Umbilical cord (tissue), 2 donors: ENCODE measurements around the gene TUBA8. TPM values are rescaled to one million over a fixed set of nuclear protein-coding genes. Genes with fewer than 3 reads are reported as not detected.
"Not testable (repeated sequence)": the region's sequence is repeated elsewhere in the genome, so short reads cannot be mapped to it uniquely, and the experiment has no call there.

ENCODE experiments used
- DNase-seq: peaks from one replicate; pipeline ENCODE4 v3.0.0-alpha.2; 2015; ENCODE audit warnings: low spot score
- total RNA-seq: library from RNA; depleted of rRNA; stranded (reverse); fragments of >200 nt; gene quantifications from one replicate; pipeline ENCODE4 v1.2.3, GENCODE V29; 2014; ENCODE audit warnings: low replicate concordance; ENCODE audit not compliant: insufficient read depth

TUBA8 gene
- total RNA-seq, 1 donor from 2014 or later, result 4.8 TPM

DNA sequence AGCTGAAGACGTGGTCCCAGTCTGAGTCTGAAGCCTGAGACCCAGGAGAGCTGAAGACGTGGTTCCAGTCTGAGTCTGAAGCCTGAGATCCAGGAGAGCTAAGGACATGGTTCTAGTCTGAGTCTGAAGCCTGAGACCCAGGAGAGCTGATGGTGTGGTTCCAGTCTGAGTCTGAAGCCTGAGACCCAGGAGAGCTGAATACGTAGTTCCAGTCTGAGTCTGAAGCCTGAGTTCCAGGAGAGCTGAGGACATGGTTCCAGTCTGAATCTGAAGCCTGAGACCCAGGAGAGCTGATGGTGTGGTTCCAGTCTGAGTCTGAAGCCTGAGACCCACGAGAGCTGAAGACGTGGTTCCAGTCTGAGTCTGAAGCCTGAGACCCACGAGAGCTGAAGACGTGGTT, 4.6 kb upstream of the TUBA8 start:
- DNase-seq, result not testable (repeated sequence)

DNA sequence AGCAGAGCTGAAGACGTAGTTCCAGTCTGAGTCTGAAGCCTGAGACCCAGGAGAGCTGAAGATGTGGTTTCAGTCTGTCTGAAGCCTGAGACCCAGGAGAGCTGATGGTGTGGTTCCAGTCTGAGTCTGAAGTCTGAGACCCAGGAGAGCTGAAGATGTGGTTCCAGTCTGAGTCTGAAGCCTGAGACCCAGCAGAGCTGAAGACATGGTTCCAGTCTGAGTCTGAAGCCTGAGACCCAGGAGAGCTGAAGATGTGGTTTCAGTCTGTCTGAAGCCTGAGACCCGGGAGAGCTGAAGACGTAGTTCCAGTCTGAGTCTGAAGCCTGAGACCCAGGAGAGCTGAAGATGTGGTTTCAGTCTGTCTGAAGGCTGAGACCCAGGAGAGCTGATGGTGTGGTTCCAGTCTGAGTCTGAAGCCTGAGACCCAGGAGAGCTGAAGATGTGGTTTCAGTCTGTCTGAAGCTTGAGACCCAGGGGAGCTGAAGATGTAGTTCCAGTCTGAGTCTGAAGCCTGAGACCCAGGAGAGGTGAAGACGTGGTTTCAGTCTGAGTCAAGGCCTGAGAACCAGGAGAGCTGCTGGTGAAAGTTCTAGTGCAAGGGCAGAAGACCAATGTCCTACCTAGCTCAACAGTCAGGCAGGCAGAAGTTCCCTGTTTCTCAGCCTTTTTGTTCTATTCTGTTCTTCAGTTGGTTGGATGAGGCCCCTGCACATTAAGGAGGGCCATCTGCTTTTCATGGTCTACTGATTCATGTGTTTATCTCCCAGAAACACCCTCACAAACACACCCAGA, 3.9 kb upstream of the TUBA8 start:
- DNase-seq, result not testable (repeated sequence)

DNA sequence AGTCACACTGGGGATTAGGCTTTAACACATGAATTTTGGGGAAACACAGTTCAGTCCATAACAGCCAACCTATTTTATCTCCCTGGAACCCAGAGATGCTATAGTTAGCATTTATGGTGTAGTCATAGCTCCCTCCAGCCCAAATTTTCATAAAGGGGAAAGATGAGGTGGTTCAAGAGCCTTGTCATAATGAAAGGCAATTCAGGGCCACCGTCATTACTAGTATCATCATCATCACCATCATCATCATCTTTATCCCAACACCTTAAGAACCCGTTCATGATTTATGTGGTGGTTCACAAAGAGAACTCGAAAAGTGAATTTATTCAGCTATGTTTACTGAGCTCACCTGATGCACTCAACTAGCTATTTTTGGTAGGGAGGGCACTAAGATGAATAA, 2.4 kb upstream of the TUBA8 start:
- no peak for DNase-seq

DNA sequence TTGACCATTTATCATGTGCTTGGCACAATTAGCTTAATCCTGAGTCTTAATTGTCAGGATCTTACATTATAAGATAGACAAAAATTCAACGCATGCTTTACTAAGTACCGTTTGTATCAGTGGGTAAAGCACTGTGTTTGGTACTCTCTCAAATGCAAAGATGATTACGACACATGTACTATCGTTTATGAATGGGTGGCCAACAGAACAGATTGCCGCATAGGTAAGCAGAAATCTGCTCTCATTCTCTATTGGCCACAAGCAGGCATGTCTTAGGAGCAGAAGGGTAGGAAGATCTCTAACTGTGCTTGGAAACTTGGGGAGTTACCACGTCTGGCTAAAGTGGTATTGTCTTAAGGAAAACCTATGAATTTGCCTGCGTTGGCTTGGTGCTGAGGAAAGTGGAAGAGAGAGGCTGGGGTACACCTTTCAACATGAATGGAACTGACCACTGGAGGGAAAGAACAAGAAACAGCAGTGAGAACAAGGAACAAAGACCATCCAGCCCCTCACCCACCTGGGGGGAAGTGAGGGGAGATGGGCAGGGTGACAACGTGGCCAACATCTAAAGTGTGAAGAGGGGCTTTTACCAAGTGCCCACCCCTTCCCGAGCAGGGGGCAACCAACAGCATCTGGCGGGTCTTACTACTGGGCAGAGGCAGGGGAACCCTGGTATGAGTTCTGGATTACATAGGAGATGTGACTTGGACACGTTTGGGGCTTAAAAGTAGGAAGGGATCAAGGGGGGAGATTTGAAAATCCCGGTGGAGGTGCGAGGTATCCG, 1.0 kb upstream of the TUBA8 start:
- DNase-seq, result no peak

DNA sequence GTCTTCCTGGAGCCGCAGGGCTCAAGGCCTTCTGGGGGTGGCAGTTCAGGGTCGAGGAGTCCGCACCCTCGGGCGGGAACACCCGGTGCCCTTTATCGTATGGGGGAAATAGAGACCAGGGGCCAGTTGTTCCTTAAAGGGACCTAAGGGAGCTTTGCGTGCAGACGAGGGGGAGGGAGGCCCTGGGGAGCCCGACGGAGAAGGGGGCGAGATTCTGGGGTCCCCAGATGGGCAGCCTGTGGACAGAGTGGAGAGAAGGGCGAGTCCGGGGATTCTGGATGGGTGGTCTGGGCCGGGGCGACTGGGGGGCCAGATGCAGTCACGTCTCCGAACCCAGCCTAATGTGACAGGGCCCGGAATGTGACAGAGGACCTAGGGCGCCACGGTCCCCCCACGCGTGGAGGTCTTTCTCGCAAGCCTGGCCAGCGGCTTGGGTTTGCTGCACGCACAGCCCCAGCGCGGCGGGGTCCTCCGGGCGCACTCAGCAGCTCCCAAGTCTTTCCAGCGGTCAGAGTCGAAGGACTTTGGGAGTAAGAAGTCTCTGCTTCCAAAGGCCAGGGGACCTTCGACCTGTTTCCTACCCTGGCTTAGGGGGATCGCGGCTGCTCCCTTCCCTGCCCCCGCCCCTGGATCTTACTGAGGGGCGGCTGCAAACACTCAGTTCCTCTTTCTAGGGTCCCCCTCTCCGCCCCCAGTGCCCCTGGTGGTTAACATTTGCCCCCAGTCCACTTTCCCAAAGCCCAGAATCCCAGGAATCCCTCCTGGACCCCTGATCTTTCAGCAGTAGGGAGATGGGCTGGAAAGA, 547 bp downstream of the TUBA8 start:
- DNase-seq, result no peak

DNA sequence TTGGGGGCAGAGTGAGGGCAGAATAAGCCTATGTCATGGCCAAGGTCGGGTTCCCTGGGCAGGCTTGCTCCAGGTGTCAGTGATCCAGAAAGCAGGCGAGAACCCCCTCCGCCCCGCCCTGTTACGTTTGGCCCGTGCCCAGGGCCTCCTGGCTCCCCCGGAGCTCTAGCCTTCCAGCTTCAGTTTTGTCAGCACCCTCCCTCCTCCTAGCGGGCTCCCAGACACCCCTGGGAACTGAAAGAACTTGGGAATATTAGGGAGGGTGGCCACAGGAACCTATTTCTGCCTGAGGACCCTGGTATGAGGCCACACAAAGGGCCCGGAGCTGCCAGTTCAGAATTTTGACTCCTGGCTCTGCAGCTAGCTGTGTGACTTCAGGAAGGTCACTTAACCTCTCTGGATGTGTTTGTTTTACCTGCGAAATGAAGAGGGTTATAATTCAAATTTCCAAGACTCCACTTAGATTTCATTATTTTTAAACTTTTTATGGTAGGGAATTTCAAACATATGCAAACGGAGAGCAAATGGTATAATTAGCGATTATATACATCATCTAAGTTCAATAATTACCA, 1.2 kb downstream of the TUBA8 start:
- DNase-seq, result no peak

DNA sequence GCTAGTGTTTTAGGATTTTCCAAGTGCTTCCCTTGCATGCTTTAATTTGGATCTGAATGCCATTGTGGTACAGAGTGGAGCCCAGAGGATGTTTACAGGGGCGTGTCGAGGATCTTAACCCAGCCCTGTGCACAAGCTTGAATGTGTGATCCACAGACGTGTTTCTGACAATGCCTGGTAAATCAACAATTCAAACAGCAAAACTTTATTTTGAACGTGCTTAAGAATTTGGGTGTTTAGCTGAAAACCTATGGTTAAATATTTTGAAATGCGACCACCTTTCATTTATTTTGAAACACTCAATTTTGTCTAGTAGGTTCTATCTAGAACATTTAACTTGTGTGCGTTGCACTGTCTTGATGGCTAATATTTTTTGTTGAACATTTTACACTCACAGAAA, 1.8 kb downstream of the TUBA8 start:
- DNase-seq, result no peak

DNA sequence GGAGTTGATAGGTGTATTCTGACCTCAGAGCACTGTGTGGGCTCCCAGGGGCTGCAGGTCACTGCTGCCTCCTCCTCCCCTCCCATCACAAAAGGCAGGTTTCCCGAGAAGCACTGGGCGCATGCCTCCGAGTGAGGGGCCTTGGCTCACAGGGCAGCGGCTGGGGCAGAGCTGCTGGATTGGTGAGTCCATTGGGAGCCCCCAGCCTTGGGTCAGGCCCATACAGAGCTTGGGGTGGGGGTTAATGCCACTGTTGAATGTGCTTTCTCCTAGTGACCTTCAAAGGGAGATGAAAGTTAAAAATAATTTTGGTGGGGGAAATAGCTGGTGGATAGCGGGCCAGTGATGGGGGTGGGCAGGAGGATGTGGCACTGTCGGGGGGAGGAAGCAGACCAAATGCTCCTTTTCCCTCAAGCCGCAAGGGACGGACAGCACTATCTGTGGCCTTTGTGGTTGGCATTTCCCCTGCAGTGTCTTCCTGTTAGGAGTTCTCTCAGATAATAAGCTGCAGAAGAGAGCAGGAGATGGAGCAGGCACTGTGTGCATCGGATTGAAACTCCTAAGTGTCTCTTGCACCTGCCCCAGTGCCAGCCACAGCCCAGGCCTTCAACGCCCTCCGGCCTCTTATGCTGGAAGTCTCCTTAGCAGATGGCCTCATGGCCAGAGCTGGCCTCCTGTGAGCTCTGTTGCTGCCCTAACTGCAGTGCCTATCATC, 3.2 kb downstream of the TUBA8 start:
- no peak for DNase-seq

DNA sequence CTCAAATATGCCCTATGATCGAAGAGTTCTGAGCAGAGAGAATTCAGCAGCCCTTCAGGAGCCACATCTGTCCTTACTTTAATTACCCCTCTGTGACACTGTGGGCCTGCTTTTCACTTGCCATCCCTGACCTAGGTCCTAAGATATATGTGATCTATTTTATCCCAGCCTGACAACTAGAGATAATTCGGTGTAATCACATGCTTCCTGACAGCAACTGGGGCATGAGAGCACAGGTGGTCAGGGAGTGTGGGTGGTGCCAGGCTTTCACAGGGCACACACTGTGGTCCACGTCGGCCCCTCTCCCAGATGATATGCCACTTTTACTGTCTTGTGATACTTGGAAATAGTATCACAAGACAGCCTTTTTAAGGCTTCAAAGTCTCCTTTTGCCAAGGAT, 3.9 kb downstream of the TUBA8 start:
- DNase-seq, result no peak

DNA sequence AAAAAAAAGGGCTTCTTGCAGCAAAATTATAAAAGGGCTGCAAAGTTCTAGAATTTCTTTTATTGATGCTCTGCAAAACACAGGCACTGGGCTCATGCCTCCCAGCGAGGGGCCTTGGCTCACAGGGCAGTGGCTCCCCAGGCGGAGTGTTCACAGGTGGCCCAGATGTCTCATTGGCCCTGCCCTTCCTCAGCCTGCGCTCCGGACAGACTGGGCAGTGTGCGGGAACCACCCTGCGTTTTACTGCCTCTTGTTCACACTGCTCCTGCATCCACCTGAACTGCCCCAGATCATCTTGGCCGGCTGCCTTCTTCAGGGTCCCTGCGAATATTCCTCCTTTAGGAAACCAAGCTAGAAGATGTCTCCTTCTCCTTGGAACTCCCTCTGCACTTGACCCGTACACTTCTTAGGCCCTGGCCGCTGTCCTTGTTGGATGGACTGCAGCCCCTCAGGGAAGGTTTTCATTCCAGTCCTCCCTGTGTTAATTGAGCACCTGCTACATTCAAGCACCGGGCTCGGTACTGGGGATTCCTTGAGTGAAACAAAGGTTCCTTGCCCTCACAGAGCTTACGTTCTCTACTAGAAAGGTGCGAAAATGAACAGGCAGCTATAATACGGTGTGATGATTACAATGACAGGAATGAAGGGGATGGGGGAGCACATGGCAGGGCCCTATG, 4.5 kb downstream of the TUBA8 start:
- DNase-seq, result no peak

DNA sequence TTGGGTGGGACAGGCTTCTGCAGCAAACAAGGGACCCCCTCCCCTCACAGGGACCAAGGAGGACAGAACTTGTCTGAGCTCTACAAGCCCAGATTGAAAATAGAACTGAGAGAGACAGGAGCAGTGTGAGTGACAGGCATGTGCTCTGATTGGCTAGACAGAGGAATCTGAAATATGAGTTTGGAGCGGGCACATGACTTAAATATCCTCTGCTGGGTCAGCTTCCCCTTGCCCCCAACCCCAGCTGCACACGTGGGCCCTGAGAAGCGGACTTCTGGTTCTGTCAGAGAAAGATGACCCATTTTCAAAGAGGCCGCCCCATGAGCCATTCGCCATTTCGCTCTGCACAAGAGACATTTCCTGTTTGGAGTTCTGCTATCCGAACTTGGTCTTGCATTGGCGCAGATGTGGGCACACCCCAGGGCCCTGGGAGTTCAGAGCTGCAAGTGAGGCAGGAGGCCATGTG, 5.3 kb downstream of the TUBA8 start:
- DNase-seq, result no peak

DNA sequence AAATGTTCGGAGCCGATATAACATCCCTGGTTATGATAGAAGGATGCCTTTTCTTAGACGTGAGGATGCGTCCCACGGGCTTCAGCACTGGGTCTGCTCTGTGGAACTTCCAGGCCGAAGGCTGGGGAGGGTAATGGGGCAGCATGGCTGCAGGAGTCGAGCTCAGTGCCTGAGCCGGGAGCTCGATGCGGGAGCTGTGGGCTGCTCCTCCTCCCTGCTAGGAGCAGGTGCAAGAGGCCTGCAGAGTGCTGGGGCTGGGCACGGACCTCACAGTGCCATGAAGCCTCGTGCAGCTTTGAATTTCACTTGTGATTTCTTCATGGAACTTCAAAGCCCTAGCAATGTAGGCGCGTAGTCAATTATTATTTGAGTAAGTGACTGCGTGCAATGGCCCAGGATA, 6.0 kb downstream of the TUBA8 start:
- no peak for DNase-seq

DNA sequence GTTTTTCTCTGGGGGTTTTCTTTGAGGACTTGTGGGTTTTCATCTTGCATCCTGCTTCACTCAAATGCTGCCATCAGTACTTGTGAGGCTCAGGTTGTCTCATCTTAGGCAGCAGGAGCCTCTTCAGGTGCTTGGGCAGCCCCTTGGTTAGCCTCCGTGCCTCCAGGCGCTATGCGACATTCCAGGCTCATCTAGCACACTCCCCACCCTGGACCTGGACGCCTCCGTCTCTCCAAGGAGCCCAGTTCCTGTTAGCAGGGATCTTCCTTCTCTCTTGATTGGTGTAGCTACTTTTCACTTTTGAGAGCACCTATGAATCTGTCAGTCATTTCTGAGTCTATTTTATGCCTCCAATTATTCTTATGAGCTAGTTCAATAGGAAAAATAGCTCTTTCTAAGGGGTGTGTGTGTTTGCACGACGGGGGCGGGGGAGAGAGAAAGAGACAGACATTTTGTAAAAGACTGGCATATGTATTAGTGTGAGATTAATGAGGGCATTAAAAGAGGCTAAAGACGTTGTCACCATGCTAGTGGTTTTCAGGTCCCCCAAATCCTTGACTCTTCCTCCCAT, 7.8 kb downstream of the TUBA8 start:
- no peak for DNase-seq

DNA sequence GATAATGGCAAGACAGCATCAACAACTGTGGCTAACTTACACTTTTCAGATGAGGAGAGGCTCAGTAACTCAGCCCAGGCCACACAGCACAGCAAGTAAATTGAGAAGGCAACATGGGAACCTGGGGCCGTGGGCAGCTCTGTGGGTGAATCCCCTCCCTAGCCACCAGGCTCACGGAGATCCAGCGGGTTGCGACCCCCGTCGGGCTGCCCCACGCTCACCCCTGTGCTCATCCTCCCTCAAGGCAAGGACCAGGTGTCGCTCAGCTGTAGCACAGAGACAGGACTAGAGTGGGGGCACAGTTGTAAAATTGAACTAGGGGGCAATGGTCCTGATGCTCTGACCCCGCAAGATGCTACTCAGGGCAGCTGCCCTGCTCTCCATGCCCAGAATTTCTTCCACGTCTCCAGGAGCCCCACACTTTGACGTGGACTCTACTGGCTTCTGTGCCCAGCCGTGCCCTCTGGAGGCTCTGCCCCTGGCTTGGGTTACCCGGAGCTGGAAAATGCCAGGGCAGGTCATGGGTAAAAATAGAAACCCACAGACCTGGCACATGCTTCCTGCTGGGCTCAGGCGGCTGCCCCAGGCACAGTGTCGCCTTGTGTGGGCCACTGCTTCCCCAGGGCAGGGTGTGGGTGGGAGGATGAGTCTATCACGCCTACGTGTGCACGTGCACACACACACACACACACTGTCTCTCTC, 9.0 kb downstream of the TUBA8 start:
- no peak for DNase-seq

DNA sequence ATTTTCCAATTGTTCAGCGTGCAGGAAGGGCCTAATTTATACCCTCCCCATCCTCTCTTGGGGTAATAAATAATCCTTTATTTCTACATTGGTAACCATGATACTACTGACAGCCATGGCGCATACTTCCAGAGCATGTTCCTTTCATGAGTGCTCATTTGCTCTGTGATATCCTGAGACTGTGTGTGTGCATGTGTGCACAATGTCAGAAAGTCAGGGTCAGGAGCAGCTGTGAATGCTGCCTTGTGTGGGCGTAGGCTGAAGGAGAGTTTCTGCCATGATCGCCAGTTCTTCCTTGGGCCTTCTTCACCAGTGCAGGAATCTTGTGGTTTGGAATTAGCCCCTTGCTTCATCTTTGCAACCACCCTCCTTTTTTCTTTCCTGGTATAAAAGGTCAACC, 10.2 kb downstream of the TUBA8 start:
- no peak for DNase-seq

DNA sequence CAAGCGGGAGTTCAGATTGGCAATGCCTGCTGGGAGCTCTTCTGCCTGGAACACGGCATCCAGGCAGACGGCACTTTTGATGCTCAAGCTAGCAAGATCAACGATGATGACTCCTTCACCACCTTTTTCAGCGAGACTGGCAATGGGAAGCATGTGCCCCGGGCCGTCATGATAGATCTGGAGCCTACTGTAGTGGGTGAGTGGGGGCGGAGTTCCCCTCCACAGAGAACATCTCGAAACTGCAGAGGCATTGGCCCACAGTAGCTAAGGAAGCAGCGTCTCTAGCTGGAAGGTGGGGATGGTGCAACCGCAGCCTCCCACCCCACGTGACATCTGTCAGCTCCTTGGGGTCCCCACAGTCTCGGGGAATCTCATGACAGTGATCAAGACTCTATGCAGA, 10.9 kb downstream of the TUBA8 start:
- no peak for DNase-seq

DNA sequence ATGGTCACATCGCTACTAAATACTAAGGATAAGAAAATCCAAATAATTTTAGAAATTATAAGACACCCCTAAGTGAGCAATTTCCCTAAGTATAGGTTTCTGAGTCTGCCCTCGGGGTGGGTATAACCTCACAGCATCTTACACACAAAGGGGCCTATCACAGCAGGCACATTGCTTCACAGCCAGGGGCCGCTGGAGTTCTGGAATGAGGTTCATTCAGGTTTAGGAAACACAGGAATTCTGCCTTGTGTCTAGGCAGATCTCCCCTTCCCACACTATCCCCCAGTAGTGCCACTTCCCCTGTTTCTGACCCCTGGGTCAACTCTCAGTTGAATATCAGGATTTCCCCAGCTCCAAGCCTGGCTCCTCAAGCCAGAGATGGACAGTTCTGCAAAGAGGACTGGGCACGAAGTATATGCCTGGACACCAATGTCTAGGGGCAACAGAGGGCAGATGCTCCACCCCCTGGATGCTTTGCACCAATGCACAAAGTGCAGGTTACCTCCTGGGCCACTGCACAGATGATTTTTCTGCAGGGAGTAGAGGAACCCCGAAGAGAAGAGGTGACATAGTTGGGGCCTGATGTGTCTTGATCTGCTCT, 11.4 kb downstream of the TUBA8 start:
- DNase-seq, result no peak

DNA sequence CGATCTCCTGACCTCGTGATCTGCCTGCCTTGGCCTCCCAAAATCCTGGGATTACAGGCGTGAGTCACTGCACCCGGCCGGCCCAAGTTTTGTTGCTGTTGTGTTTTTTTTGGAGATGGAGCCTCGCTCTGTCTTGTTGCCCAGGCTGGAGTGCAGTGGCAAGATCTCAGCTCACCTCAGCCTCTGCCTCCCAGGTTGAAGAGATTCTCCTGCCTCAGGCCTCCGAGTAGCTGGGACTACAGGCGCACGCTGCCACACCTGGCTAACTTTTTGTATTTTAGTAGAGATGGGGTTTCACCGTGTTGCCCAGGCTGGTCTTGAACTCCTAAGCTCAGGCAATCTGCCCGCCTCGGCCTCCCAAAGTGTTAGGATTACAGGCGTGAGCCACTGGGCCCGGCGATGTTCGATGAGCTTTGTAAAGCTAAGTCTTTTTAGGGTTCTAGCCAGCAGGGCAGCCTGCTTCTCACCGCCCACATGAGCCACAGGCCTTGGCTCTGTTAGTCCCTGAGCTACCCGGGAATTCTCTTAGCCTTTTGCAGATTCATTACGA, 12.9 kb downstream of the TUBA8 start:
- DNase-seq, result not testable (repeated sequence)

DNA sequence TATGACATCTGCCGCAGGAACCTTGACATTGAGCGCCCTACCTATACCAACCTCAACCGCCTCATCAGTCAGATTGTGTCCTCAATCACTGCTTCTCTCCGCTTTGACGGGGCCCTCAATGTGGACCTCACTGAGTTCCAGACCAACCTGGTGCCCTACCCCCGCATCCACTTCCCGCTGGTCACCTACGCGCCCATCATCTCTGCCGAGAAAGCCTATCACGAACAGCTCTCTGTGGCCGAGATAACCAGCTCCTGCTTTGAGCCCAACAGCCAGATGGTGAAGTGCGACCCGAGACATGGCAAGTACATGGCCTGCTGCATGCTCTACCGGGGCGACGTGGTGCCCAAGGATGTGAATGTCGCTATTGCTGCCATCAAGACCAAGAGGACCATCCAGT, 16.0 kb downstream of the TUBA8 start:
- no peak for DNase-seq
